ENCODE measurements around the gene CAPN15.
"Not testable (repeated sequence)": the region's sequence is repeated elsewhere in the genome, so short reads cannot be mapped to it uniquely, and the experiment has no call there.

GRCh38 chr16:478287-478686, 49.2 kb upstream of the CAPN15 start:
- TF ChIP-seq CTCF, POLR2AphosphoS5 (IDR thresholded peaks at IDR 0.05): not testable (repeated sequence)

Data from suprapubic skin (tissue), 3 donors.